ENCODE measurements around the gene OPRM1. TPM values are rescaled to one million over a fixed set of nuclear protein-coding genes. Genes with fewer than 3 reads are reported as not detected.
"Not testable (repeated sequence)": the region's sequence is repeated elsewhere in the genome, so short reads cannot be mapped to it uniquely, and the experiment has no call there.

The OPRM1 gene
- total RNA-seq, 1 donor from 2014 or later: not detected

DNA sequence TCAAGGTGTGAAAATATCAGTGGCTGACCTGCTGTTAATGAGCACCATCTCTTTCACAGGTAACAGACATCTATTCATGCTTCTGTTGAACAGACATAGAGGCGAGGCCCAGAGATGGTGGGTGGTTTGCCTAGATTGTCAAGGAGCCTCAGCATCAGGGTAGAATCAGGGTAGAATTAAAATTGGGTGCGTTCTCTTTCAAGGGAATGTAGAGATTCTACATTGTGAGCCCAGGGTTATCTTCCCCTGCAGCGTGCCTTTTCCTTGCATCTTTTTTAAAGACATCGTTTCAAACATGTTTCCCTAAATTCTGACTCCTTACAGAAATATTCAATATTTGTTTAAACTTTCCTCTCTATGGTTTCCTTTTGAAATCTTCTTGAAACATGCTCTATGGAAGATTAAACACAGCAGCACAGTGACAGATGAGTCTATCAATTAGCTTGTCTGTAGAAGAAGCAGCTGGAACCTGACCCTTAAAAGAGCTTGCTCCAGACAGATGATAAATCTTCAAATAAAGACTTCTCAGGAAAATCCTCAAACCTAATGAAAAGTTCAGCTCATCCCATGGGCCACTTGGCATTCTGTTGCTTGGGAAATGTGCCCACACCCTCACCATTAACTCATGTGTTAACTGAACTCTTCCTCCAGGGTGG is 197.7 kb downstream of the OPRM1 start:
- no peak overlapping the region for H3K4me3 ChIP-seq (ENCODE audit: low read depth, low read length)
- DNase-seq (ENCODE audit: low read depth): no peak
- H3K27me3 ChIP-seq (ENCODE audit: control insufficient read depth, insufficient read depth, low read length): no peaks in the 10 kb centered on the region
- TF ChIP-seq, protein P1, sequence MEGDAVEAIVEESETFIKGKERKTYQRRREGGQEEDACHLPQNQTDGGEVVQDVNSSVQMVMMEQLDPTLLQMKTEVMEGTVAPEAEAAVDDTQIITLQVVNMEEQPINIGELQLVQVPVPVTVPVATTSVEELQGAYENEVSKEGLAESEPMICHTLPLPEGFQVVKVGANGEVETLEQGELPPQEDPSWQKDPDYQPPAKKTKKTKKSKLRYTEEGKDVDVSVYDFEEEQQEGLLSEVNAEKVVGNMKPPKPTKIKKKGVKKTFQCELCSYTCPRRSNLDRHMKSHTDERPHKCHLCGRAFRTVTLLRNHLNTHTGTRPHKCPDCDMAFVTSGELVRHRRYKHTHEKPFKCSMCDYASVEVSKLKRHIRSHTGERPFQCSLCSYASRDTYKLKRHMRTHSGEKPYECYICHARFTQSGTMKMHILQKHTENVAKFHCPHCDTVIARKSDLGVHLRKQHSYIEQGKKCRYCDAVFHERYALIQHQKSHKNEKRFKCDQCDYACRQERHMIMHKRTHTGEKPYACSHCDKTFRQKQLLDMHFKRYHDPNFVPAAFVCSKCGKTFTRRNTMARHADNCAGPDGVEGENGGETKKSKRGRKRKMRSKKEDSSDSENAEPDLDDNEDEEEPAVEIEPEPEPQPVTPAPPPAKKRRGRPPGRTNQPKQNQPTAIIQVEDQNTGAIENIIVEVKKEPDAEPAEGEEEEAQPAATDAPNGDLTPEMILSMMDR (IDR thresholded peaks at IDR 0.05; ENCODE audit: insufficient read depth, low read length, severe bottlenecking): no peak
- H3K36me3 ChIP-seq (ENCODE audit: control insufficient read depth, insufficient read depth, low read length): no peaks in the 10 kb centered on the region
- FAIRE-seq: no peak

DNA sequence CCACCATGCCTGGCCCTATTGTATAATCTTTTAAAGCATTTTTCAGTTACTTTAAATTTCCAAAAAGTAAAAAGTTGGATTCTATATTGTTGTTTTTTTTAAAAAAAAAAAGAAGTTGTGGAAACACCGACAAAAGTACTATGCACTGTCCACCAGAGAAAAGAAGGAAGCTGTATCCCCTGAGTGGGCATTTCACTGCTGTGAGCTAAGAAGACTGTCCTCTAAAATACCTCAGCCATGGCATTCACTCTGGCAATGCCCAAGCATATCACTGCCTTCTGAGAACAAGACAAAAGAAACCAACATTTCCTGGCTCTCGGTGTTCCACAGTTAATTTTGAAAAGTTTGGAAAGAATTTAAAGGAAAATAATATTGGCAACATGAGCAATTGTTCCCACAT is 199.8 kb downstream of the OPRM1 start:
- no peak overlapping the region for H3K4me3 ChIP-seq (ENCODE audit: low read depth, low read length)
- H3K27me3 ChIP-seq (ENCODE audit: control insufficient read depth, insufficient read depth, low read length): no peaks in the 10 kb centered on the region
- TF ChIP-seq, protein P1 (IDR thresholded peaks at IDR 0.05; ENCODE audit: insufficient read depth, low read length, severe bottlenecking): no peak
- H3K36me3 ChIP-seq (ENCODE audit: control insufficient read depth, insufficient read depth, low read length): no peaks in the 10 kb centered on the region
- no peak for DNase-seq (ENCODE audit: low read depth)
- FAIRE-seq: no peak

DNA sequence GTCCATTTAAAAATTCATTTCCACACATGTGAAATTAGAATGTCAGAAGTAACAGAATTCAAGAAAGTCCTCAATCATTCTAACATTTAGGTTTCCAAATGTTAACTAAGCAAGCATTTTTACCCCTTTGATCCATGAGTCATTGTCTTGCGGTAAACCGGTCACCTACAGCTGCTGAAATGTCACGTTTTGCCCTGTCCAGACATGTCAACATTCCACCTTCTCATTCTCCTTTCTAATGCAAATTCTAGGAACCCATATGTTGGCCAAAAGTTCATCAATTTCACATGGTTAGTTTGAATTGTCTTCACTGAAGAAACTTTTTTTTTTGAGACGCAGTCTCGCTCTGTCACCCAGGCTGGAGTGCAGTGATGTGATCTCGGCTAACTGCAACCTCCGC is 200.4 kb downstream of the OPRM1 start:
- H3K36me3 ChIP-seq (ENCODE audit: control insufficient read depth, insufficient read depth, low read length): no peaks in the 10 kb centered on the region
- TF ChIP-seq, protein P1 (IDR thresholded peaks at IDR 0.05; ENCODE audit: insufficient read depth, low read length, severe bottlenecking): no peak
- H3K27me3 ChIP-seq (ENCODE audit: control insufficient read depth, insufficient read depth, low read length): no peaks in the 10 kb centered on the region
- FAIRE-seq (no peak), DNase-seq (ENCODE audit: low read depth) (peak; percentile 93)
- no peak overlapping the region for H3K4me3 ChIP-seq (ENCODE audit: low read depth, low read length)

DNA sequence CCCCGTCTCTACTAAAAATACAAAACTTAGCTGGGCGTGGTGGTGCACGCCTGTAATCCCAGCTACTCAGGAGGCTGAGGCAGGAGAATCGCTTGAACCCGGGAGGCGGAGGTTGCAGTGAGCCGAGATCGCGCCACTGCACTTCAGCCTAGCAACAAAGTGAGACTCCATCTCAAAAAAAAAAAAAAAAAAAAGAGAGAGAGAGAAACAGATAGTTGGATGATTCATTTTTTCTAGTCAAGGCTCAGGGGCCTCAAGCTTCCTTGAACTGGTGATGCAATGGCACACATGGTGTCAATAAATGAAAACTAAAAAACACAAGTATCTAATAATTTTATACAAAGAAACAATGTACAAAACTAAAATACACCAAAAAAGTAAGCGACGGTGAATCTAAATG is 202.0 kb downstream of the OPRM1 start:
- FAIRE-seq; H3K27me3 ChIP-seq (ENCODE audit: control insufficient read depth, insufficient read depth, low read length); H3K4me3 ChIP-seq (ENCODE audit: low read depth, low read length); H3K36me3 ChIP-seq (ENCODE audit: control insufficient read depth, insufficient read depth, low read length): not testable (repeated sequence)
- peak; percentile 50 for DNase-seq (ENCODE audit: low read depth)

DNA sequence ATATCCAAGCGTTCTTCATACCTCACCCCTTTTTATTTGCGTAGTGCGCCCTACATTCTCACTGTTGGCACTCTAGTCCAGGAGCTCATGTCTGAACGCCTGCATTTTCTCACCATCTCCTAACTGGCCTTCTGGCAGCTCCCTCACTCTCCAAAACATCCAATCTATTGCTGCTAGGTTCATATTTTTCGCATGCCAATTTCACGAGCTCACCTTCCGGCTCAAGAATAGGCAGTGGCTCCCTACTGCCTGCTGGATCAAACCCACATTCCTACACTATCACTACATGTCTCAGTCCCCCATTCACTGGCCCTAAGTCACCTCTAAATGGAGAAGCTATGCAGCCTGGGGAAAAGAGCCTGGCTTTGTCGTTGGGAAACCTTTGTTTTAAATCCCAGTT is 202.5 kb downstream of the OPRM1 start:
- FAIRE-seq (no peak), DNase-seq (ENCODE audit: low read depth) (no peak)
- TF ChIP-seq, protein P1 (IDR thresholded peaks at IDR 0.05; ENCODE audit: insufficient read depth, low read length, severe bottlenecking): no peak
- Histone ChIP-seq H3K27me3 (ENCODE audit: control insufficient read depth, insufficient read depth, low read length) (no peaks in the 10 kb centered on the region), H3K36me3 (ENCODE audit: control insufficient read depth, insufficient read depth, low read length) (no peaks in the 10 kb centered on the region), H3K4me3 (ENCODE audit: low read depth, low read length) (no peak overlapping the region)

DNA sequence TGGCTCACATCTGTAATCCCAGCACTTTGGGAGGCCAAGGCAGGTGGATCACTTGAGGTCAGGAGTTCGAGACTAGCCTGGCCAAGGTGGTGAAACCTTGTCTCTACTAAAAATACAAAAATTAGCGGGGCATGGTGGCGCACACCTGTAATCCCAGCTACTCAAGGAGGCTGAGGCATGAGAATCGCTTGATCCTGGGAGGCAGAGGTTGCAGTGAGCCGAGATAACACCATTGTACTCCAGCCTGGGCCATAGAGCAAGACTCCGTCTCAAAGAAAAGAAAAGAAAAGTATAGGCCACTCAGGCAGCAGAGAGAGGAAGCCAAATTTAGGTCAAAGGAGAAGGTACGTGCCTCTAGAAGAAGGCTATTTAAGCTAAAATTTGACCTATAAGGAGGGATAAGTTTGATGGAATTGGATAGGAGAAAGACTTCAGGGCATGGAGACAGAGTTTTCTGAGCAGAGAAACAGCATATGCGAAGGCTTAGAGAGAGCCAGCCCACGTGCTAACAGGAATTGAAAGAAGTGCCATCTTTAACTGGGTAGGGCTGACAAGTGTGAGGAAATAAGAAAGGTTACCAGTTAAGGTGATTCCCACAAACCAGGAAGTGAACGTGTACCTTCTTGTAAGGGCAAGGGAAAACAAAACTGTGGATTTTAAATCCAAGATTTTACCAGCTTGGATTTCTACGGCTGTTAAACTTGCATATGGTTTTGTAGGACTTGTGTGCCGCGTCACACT is 203.7 kb downstream of the OPRM1 start:
- DNase-seq (ENCODE audit: low read depth): peak; percentile 54
- Histone ChIP-seq H3K36me3 (ENCODE audit: control insufficient read depth, insufficient read depth, low read length) (no peaks in the 10 kb centered on the region), H3K27me3 (ENCODE audit: control insufficient read depth, insufficient read depth, low read length) (no peaks in the 10 kb centered on the region), H3K4me3 (ENCODE audit: low read depth, low read length) (no peak overlapping the region)
- TF ChIP-seq, protein P1 (IDR thresholded peaks at IDR 0.05; ENCODE audit: insufficient read depth, low read length, severe bottlenecking): no peak
- FAIRE-seq: no peak

Measured in bronchial epithelial cell (primary cell).